ENCODE results near the gene CDH8.
"Not testable (repeated sequence)": the region's sequence is repeated elsewhere in the genome, so short reads cannot be mapped to it uniquely, and the experiment has no call there.

CDH8 gene

DNA sequence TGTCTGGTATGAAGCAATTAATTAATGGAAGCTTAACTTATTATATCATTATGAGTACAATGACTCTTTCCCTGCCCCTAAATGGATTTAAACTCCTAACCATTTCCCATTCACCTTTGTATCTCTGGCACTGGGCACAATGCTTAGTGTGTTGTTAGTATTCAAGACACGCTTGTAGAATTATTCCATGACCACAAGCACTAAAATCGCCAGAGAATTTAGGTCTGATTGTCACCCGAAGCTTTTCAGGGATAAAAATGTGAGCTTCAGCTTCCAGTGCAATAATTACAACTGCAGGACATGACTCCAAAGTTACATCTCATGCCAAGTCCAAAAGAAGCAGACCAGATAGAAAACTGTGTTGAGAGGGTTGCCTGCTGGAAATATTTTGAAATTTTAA lies 101.6 kb downstream of the CDH8 start:
- DNase-seq (ENCODE audit: extremely low spot score) = no peak
- POLR2A ChIA-PET = no interaction called here
- CTCF ChIA-PET = interaction anchor here (1.0 kb wide), 1 partner anchor 143 kb away, joined by 3 read pairs; no protein-coding TSS in a partner anchor
- TF ChIP-seq, protein P1, sequence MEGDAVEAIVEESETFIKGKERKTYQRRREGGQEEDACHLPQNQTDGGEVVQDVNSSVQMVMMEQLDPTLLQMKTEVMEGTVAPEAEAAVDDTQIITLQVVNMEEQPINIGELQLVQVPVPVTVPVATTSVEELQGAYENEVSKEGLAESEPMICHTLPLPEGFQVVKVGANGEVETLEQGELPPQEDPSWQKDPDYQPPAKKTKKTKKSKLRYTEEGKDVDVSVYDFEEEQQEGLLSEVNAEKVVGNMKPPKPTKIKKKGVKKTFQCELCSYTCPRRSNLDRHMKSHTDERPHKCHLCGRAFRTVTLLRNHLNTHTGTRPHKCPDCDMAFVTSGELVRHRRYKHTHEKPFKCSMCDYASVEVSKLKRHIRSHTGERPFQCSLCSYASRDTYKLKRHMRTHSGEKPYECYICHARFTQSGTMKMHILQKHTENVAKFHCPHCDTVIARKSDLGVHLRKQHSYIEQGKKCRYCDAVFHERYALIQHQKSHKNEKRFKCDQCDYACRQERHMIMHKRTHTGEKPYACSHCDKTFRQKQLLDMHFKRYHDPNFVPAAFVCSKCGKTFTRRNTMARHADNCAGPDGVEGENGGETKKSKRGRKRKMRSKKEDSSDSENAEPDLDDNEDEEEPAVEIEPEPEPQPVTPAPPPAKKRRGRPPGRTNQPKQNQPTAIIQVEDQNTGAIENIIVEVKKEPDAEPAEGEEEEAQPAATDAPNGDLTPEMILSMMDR (IDR thresholded peaks at IDR 0.05; ENCODE audit: control extremely low read depth, extremely low read depth, low read depth, missing control alignments) = no peak

DNA sequence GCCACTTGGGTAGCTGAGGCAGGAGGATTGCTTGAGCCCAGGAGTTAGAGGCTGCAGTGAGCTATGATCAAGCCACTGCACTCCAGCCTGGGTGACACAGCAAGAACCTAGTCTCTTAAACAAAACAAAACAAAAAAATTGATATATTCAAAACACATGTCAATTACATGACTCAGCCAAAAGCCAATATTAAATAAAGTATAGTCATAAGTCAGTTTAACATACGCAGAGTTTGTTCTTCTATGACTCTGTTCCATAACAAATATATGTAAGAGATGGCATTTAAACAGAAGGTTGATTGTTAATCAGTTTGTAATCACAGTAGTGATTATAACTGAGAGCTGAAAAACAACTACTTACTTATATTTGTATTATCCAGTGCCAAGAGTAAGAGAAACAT lies 106.5 kb downstream of the CDH8 start:
- TF ChIP-seq, protein P1 (IDR thresholded peaks at IDR 0.05; ENCODE audit: control extremely low read depth, extremely low read depth, low read depth, missing control alignments) = no peak
- ChIA-PET CTCF (interaction anchor here (2.2 kb wide), 1 partner anchor 10 kb away, joined by 6 read pairs; no protein-coding TSS in a partner anchor), POLR2A (no interaction called here)
- no peak for DNase-seq (ENCODE audit: extremely low spot score)

DNA sequence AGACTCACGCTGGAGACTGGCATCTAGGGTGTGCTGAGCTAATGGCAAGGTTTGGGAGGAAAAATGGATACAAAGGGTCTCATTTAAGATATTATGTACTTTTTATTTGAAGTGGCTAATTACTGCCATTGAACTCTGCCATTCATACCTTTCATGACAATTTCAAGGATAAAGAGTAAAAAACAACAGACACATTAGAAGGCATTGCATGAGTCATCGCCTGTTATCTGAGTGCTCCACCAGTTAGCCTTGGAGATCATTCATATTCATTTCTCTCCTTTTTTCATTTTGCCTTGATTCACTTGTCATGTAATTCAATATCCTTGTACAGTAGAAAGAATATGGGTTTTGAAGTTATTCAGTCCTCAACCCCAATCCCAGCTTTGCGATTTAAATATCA lies 109.5 kb downstream of the CDH8 start:
- CTCF ChIA-PET = interaction anchor here (1.0 kb wide), 1 partner anchor 9 kb away, joined by 3 read pairs; no protein-coding TSS in a partner anchor
- TF ChIP-seq, protein P1 (IDR thresholded peaks at IDR 0.05; ENCODE audit: control extremely low read depth, extremely low read depth, low read depth, missing control alignments) = no peak
- no peak for DNase-seq (ENCODE audit: extremely low spot score)
- POLR2A ChIA-PET = no interaction called here

DNA sequence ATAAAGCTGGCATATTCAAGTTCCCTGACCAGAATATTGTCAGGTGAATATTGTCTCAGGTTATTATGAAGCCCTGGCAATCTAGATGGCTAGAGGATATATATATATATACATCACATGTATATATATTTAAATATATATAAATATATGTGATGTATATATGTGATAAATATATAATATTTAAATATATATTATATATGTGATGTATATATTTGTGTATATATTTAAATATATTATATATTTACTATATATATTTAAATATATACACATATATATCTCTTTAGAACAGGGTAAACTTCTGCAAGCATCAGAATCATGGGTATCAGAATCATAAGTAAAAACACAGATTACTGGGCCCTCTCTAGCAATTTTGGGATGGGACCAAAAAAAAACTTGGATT lies 112.6 kb downstream of the CDH8 start:
- TF ChIP-seq, protein P1 (IDR thresholded peaks at IDR 0.05; ENCODE audit: control extremely low read depth, extremely low read depth, low read depth, missing control alignments) = no peak
- ChIA-PET POLR2A (no interaction called here), CTCF (no interaction called here)
- no peak for DNase-seq (ENCODE audit: extremely low spot score)

DNA sequence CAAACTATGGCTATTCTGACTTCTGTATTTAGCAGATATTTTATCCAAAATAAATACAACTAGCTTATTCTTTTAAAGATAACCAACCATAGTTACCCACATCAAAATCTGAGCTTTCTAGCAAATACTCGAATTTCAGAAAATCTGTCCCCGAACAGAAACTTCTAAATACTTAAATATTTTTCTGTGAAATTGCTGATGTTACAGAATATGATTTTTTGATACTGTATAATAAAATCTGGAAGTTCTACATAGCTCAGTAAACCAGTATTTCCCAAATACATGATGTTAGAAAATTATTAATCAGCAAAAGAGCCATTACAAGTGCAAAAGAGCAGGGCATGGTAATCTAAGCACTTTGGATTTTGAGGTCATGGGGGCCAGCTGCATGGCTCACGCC lies 114.9 kb downstream of the CDH8 start:
- no peak for DNase-seq (ENCODE audit: extremely low spot score)
- TF ChIP-seq, protein P1 (IDR thresholded peaks at IDR 0.05; ENCODE audit: control extremely low read depth, extremely low read depth, low read depth, missing control alignments) = no peak
- ChIA-PET CTCF (no interaction called here), POLR2A (no interaction called here)

DNA sequence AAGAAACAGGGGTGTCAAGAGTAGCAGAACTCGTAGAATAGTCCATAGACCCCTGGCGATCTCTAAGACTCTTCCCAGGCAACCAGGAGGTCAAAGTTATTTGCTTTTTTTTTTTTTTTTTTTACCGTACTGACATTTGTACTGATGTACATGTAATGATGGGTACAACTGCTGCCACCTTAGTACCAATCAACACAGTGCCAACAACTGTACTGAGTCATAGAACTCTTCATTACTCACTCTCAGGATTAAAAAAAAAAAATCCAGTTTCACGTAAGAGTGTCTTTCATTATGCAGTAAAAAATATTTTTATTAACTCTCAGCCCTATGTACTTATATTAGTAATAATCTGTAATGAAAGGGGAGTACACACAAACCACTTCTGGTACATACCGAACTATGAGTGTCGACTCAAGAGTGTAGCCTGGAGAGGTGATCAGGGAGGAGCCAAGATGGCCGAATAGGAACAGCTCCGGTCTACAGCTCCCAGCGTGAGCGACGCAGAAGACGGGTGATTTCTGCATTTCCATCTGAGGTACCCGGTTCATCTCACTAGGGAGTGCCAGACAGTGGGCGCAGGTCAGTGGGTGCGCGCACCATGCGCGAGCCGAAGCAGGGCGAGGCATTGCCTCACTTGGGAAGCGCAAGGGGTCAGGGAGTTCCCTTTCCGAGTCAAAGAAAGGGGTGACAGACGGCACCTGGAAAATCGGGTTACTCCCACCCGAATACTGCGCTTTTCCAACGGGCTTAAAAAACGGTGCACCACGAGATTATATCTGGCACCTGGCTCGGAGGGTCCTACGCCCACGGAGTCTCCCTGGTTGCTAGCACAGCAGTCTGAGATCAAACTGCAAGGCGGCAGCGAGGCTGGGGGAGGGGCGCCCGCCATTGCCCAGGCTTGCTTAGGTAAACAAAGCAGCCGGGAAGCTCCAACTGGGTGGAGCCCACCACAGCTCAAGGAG lies 118.1 kb downstream of the CDH8 start:
- CTCF ChIA-PET; DNase-seq (ENCODE audit: extremely low spot score); POLR2A ChIA-PET: not testable (repeated sequence)

DNA sequence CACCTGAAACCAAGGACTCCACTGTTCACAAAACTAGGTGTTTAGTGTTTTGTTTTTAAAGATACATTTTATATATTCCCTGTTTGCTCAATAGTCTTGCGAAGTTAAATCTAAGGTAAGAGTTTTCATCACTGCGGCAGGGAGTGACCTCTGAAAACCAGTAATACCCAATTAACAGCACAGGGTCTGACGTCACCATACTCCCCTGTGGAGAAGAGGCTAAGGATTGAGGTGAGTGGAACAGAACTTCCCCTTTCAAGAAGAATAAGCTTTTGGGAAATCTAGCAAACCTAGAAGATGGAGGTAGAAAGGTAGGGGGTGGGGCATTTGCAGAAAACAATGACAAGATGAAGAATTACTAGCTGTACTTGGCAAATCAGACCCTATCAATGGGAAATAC lies 120.7 kb downstream of the CDH8 start:
- TF ChIP-seq, protein P1 (IDR thresholded peaks at IDR 0.05; ENCODE audit: control extremely low read depth, extremely low read depth, low read depth, missing control alignments) = no peak
- CTCF ChIA-PET = no interaction called here
- POLR2A ChIA-PET = no interaction called here
- no peak for DNase-seq (ENCODE audit: extremely low spot score)

All from GM10248 (cell line).